Tibial nerve (tissue), 4 donors: ENCODE data around the gene TOR2A. TPM values are rescaled to one million over a fixed set of nuclear protein-coding genes. Genes with fewer than 3 reads are reported as not detected.

Source experiments
- DNase-seq, 2 donors: peaks; one replicate each; pipeline ENCODE4 v3.0.0-alpha.2; 2019; ENCODE audit warnings: low spot score in 2 of 2
- H3K27ac ChIP-seq, 4 donors: fragments of 200-600 bp; sonication (generic) in 3 of 4; one replicate each; pipeline ENCODE4 v1.5.1; 2017 to 2019; ENCODE audit warnings: mild to moderate bottlenecking in 1 of 4
- H3K27me3 ChIP-seq, 2 donors: fragments of 200-600 bp; sonication (generic) in 1 of 2; one replicate each; pipeline versions ENCODE4 v1.5.1 to v1.6.0; 2017 to 2019
- H3K36me3 ChIP-seq, 3 donors: fragments of 200-600 bp; sonication (generic); one replicate each; pipeline ENCODE4 v1.5.1; 2018 to 2019
- H3K4me1 ChIP-seq, 4 donors: fragments of 200-600 bp; sonication (generic) in 3 of 4; one replicate each; pipeline ENCODE4 v1.5.1; 2017 to 2019
- H3K4me3 ChIP-seq, 4 donors: fragments of 200-600 bp; sonication (generic) in 3 of 4; one replicate each; pipeline ENCODE4 v1.5.1; 2017 to 2019; ENCODE audit warnings: mild to moderate bottlenecking in 1 of 4, moderate library complexity in 1 of 4
- H3K9me3 ChIP-seq, 4 donors: fragments of 200-600 bp; sonication (generic) in 3 of 4; one replicate each; pipeline ENCODE4 v1.5.1; 2017 to 2019
- CTCF ChIP-seq, 5 experiments: fragments of 200-600 bp in 3 of 5; fragments of 450-650 bp in 2 of 5; sonication (generic) in 3 of 5; IDR thresholded peaks; one replicate each; pipeline ENCODE4 v1.5.1; 2016 to 2019; ENCODE audit warnings: antibody characterized with exemption in 5 of 5, mild to moderate bottlenecking in 3 of 5, moderate library complexity in 2 of 5
- EP300 ChIP-seq, 2 donors: sonication (generic); formaldehyde crosslinking; IDR thresholded peaks; one replicate each; pipeline ENCODE4 v1.6.1; 2017; ENCODE audit warnings: antibody characterized with exemption in 2 of 2, mild to moderate bottlenecking in 1 of 2
- POLR2A ChIP-seq, 2 donors: fragments of 450-650 bp; IDR thresholded peaks; one replicate each; pipeline ENCODE4 v1.6.1; 2017; ENCODE audit warnings: antibody characterized with exemption in 2 of 2, mild to moderate bottlenecking in 2 of 2, moderate library complexity in 2 of 2
- WGBS, 2 donors: methylation state at CpG; one replicate each; pipeline ENCODE4 v1.1.5; 2018; 5-methylcytosine and 5-hydroxymethylcytosine counted together
- total RNA-seq, 4 donors: library from RNA; depleted of rRNA; stranded (reverse); fragments of >200 nt; gene quantifications; one replicate each; pipeline ENCODE4 v1.1.0, GENCODE V29; 2016

TOR2A gene
- total RNA-seq, 4 donors from 2014 or later, result 13.3 to 15.3 (median 14.4) TPM

DNA sequence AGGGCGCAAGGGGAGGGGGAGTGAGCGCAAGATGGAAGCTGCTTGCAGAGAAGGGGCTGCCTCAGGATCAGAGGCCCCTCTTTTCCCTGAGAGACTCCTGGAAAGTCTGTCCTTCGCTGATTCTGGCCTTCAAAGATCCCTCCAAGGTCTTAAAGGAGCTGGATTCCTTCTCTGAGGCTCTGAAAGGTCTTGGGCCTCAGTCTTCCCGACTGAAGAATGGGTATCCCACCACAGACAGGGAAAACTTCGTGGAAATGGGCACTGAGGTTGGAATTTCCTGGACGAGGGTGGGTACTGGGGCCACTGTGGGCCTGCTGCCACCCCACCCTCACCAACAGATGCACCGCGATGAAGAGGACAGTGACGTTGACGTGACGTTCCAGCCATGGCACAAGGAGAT lies 22.7 kb downstream of the TOR2A start:
- Histone ChIP-seq H3K27me3 (no peaks in the 10 kb centered on the region), H3K9me3 (no peaks in the 10 kb centered on the region), H3K4me1 (peaks cover 0 to 22% (median 15%) of the 10 kb centered on the region in 4 donors), H3K27ac (no peak overlapping the region), H3K4me3 (no peak overlapping the region), H3K36me3 (peaks cover 0 to 10% (median 0%) of the 10 kb centered on the region in 3 donors)
- no peak for TF ChIP-seq POLR2A (IDR thresholded peaks at IDR 0.05)
- no peak for TF ChIP-seq CTCF (IDR thresholded peaks at IDR 0.05)
- TF ChIP-seq EP300 (IDR thresholded peaks at IDR 0.05), result no peak
- WGBS, 2 donors, result 83 to 84% methylated on average over 5 to 10 of the region's 11 CpGs
- no peak for DNase-seq

DNA sequence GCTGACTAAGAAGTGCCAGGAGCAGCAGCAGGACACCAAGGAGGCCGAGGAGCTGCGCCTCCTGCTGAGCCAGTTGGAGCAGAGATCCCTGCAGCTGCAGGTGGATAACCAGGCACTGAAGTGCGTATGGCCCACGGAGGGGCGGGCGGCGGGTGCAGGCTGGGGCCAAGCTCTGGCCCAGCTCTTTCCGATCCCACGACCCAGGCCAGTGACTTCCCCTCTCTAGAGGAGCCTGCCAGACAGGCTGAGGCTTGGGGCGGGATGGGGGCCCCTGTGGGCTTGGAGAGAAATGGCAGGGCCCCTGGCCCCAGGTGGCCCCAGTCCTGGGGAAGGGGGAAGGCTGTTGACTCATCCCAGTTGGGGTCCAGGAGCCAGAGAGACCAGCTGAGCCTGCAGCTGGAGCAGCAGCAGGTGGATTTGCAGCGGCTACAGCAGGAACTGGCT lies 23.2 kb downstream of the TOR2A start:
- Histone ChIP-seq H3K27me3 (no peaks in the 10 kb centered on the region), H3K36me3 (peaks cover 0 to 10% (median 0%) of the 10 kb centered on the region in 3 donors), H3K4me3 (no peak overlapping the region), H3K4me1 (peaks cover 0 to 22% (median 15%) of the 10 kb centered on the region in 4 donors), H3K9me3 (no peaks in the 10 kb centered on the region), H3K27ac (no peak overlapping the region)
- no peak for DNase-seq
- TF ChIP-seq CTCF (IDR thresholded peaks at IDR 0.05) (no peak), POLR2A (IDR thresholded peaks at IDR 0.05) (no peak), EP300 (IDR thresholded peaks at IDR 0.05) (no peak)
- WGBS, 2 donors, result 63 to 80% methylated on average over 4 to 7 of the region's 11 CpGs

DNA sequence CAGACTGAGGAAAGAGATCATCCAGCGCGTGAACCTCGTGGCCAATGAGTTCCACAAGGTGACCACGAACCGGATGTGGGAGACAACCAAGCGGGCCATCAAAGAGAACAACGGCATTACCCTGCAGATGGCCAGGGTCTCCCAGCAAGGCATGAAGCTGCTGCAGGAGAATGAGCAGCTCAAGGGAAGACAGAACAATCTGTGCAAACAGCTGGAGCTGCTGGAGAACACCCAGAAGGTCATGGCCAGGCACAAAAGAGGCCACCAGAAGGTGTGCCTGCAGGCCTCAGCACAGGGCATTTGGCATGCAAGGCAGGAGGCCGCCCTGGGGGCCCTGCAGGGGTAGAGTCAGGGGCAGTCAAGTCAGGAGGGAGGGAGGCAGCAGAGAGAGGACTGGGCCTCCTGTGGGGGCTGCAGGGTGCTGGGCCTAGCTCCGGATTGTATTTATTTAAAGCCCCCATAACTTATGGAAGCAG lies 23.8 kb downstream of the TOR2A start:
- 53 to 60% methylated on average over 9 of the region's 9 CpGs for WGBS, 2 donors
- H3K27me3 ChIP-seq, result no peaks in the 10 kb centered on the region
- TF ChIP-seq EP300 (IDR thresholded peaks at IDR 0.05) (no peak), CTCF (IDR thresholded peaks at IDR 0.05) (no peak), POLR2A (IDR thresholded peaks at IDR 0.05) (no peak)

GRCh38 chr9:127710204-127710783 lies 24.8 kb downstream of the TOR2A start:
- TF ChIP-seq POLR2A (IDR thresholded peaks at IDR 0.05), result no peak
- no peak for TF ChIP-seq CTCF (IDR thresholded peaks at IDR 0.05)
- no peak for TF ChIP-seq EP300 (IDR thresholded peaks at IDR 0.05)
- 90% methylated on average over 10 of the region's 10 CpGs for WGBS, 2 donors
- H3K9me3 ChIP-seq, result no peaks in the 10 kb centered on the region
- H3K27ac ChIP-seq, result no peak overlapping the region
- peaks cover 0 to 14% (median 10%) of the 10 kb centered on the region in 4 donors for H3K4me1 ChIP-seq
- no peak overlapping the region for H3K4me3 ChIP-seq
- H3K27me3 ChIP-seq, result peaks cover 0 to 6% of the 10 kb centered on the region in 2 donors
- peaks cover 0 to 10% (median 0%) of the 10 kb centered on the region in 3 donors for H3K36me3 ChIP-seq
- no peak for DNase-seq

More for the DNA sequence above, 23.8 kb downstream of the TOR2A start:
- peaks cover 0 to 19% (median 13%) of the 10 kb centered on the region in 4 donors for H3K4me1 ChIP-seq
- no peaks in the 10 kb centered on the region for H3K9me3 ChIP-seq
- no peak for DNase-seq
- H3K4me3 ChIP-seq, result no peak overlapping the region
- H3K36me3 ChIP-seq, result peaks cover 0 to 10% (median 0%) of the 10 kb centered on the region in 3 donors
- no peak overlapping the region for H3K27ac ChIP-seq

GRCh38 chr9:127708952-127709587 lies 26.0 kb downstream of the TOR2A start:
- peaks cover 0 to 10% (median 0%) of the 10 kb centered on the region in 3 donors for H3K36me3 ChIP-seq
- H3K27me3 ChIP-seq, result peaks cover 0 to 9% of the 10 kb centered on the region in 2 donors
- no peaks in the 10 kb centered on the region for H3K9me3 ChIP-seq
- H3K27ac ChIP-seq, result no peak overlapping the region
- DNase-seq, result no peak
- TF ChIP-seq EP300 (IDR thresholded peaks at IDR 0.05), result no peak
- TF ChIP-seq POLR2A (IDR thresholded peaks at IDR 0.05), result no peak
- TF ChIP-seq CTCF (IDR thresholded peaks at IDR 0.05), result no peak
- WGBS, 2 donors, result 85 to 96% methylated on average over 8 of the region's 8 CpGs
- H3K4me1 ChIP-seq, result peaks cover 0 to 5% (median under 1%) of the 10 kb centered on the region in 4 donors
- no peak overlapping the region for H3K4me3 ChIP-seq
